ENCODE measurements around the gene PDF.
A peak's percentile ranks its signal among the peaks of the same experiment; 100 is the strongest.
"Not testable (repeated sequence)": the region's sequence is repeated elsewhere in the genome, so short reads cannot be mapped to it uniquely, and the experiment has no call there.

The PDF gene

GRCh38 chr16:69330286-69331109, at the start of gene PDF:
Gene PDF, minus strand, starts transcription at chr16:69330588. Its CDS starts 18 bp downstream, at chr16:69330570.
- peak; percentile 73 for DNase-seq (ENCODE audit: low read depth)

GRCh38 chr16:69378760-69379159, 48.4 kb upstream of the PDF start:
- no peak for DNase-seq (ENCODE audit: low read depth)

DNA sequence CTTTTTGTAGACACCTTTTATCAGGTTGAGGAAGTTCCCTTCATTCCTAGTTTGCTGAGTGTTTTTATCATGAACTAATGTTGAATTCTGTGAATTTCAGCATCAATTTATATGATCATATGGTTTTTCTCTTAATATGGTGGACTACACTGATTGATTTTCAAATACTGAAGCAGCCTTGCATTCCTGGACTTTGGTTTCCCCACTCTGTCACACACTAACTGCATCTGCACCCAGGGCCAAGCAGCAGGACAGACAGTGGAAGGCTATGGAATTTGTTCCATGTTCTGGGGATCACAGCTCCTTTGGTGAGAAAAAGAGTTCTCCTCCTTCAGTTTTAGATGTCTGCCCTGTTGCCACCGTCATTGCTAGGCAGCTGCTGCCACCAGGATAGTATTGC, 47.6 kb upstream of the PDF start:
- no peak for DNase-seq (ENCODE audit: low read depth)

- DNase-seq (ENCODE audit: low read depth) = no peak
Measured at GRCh38 chr16:69376393-69377059, 46.1 kb upstream of the PDF start.

DNA sequence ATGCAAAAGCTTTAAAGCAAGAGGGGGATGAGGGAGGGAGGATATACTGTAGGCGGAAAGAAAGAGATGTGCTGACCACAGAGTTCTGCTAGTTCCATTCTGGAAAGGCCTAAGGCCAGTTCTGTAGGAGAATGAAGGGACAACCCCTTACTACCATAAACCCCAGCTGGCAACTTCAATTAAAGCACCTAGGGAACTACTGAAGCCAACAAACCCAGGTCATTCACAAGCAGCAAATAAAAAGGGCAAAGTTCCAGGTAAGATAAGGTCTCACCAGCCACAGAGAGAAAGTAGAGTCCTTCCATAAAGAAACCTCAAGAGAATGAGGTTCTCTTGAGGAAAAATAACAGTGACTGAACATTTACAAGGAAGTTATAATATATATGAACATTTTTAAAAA, 42.6 kb upstream of the PDF start:
- no peak for DNase-seq (ENCODE audit: low read depth)

- no peak for DNase-seq (ENCODE audit: low read depth)
Measured at GRCh38 chr16:69371564-69371963, 41.2 kb upstream of the PDF start.

DNA sequence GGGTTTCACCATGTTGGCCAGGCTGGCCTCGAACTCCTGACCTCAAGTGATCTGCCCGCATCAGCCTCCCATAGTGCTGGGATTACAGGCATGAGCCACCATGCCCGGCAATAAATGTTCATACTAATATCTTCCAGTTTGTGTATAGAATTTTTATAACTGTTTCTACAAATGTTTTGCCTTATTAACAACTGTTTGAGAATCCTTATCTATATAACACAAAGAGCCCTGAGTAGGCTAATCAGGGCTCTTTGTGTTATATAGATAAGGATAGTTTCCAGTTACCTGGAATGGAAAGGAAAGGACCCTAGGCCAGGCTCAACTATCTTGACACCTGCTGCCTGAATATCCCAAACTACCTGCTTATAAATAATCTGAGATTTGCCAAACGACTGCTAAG, 38.5 kb upstream of the PDF start:
- no peak for DNase-seq (ENCODE audit: low read depth)

DNA sequence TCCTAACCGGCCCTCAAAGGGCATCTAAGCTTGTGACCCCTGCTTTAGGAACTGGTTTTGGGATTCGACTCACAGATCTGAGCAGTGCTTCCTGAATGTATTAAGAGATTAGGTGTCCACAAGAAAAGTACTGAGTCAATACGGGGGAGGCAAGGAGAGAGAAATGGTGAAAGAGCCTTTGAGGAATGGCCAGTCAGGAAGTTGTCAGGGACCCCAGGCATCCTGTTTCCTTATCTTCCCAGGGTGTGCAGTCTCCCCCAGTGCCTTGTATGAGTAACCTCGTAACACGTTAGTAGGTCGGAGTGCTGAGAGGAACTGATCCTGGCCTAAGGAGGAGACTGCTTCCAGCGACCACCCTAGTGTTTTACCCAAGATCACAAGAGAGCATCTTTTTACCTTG, 37.6 kb upstream of the PDF start:
- DNase-seq (ENCODE audit: low read depth) = no peak

GRCh38 chr16:69366431-69366830, 36.0 kb upstream of the PDF start:
- DNase-seq (ENCODE audit: low read depth) = no peak

GRCh38 chr16:69365901-69366300, 35.5 kb upstream of the PDF start:
- DNase-seq (ENCODE audit: low read depth) = no peak

DNA sequence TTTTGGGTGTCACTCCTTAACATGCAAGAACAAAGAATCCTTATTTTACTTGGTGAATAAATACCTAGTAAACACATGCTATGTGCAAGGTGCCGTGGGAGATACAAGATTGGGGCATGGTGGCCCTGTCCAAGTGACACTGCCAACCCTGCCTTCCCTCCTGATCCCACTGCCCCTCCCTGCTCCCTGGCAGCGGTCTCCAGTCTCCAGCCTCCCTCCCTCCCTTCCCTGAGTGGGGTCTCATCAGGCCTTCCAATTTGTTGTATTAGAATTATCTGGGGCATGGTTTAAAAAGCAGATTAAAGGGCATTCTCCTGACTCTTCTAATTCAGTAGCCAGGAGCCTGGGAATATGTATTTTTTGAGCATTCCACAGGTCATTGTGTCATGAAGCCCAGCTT, 33.7 kb upstream of the PDF start:
- DNase-seq (ENCODE audit: low read depth) = no peak

GRCh38 chr16:69363281-69363717, 32.9 kb upstream of the PDF start:
- no peak for DNase-seq (ENCODE audit: low read depth)

DNA sequence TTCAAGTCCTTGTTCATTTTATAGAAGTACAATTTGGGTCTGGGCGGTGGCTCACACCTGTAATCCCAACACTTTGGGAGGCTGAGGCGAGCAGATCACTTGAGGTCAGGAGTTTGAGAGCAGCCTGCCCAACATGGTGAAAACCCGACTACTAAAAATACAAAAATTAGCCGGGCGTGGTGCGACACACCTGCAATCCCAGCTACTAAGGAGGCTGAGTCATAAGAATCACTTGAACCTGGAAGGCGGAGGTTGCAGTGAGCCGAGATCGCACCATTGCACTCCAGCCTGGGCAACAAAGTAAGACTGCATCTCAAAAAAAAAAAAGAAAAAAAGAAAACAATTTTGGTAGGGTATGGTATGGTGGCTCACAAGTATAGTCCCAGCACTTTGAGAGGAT, 29.7 kb upstream of the PDF start:
- not testable (repeated sequence) for DNase-seq (ENCODE audit: low read depth)

DNA sequence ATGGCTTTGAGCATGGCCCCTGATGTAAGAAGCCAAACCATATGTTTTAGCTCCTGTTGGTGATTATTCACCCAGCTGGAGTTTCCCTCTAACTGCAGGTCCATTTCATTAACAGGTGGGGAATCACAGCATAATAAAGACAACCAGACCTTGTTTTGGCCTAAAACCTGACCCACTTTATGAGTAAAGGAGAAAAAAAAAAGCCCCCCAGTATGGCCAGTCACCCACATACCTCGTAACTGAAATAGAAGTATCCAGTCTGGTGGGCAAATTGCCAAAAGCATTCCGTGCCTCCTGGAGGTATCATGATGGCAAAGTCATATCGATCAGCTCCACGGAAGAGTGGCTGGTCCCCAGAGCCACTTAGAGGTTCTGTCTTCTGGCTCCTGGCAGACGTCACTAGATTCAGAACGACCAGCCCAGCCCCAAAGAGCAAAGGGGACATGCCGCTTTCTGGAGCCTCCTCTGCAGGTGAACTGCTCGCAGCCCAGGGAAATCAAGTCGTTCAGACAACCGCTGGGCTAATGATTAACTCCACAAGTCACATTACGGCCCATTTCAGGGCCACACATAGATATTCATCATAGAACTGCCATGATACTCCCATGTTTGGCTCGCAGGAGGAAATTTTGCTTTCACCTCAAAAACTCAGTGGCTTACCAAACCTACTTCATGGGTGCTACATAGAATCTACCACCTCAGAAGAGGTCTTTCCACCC, 21.1 kb upstream of the PDF start, which contains the start of gene TMED6:
Gene TMED6, minus strand, starts transcription at position 478 of the 719 bp plus-strand sequence. Its CDS starts 33 bp downstream, at position 445.
- DNase-seq (ENCODE audit: low read depth) = no peak

DNA sequence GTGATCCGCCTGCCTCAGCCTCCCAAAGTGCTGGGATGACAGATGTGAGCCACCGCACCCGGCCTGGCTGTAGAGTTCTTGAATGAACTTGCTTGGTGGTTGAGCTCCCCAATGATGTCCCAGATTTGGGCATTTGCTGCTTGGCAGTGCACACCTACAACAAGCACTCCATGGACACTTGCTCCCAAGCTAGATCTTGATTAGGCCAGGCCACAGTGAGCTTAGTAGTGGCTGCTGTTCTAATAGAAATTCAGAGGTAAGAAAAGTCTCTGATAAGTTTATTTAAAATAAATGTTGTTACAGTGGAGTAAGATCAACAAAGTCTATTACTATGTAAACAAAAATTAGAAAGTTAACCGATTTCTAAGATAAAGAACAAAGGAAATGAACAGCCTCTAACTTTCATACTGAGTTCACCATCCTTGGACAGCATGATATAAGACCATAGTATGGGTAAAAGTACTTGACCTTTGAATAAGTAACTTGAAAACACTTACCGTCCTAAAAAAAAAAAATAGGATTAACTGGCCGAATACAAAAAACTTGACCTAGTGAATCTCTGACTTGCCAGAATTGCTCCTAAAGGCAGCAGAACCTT, 20.2 kb upstream of the PDF start:
- no peak for DNase-seq (ENCODE audit: low read depth)

GRCh38 chr16:69349536-69349935, 19.1 kb upstream of the PDF start:
- DNase-seq (ENCODE audit: low read depth) = no peak

DNA sequence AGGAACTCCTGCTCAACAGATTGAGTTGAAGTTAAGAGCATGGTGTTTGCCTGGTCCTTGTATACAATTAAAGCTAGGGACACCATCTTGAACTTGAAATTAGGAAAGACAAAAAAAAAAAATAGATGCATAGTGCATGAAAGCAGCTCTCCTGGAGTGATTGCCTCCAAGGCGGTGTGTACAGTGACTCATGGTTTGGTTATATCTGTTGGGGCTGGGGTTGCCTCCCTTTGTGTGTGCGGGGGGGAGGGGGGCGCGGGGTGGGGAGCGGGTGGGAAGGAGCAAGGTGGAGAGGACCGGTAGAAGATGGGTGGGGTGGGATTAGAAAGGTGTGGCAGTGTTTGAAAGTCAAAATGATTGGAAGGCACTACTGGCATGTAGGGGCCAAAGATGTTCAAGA, 17.8 kb upstream of the PDF start:
- DNase-seq (ENCODE audit: low read depth) = no peak

GRCh38 chr16:69346683-69347082, 16.3 kb upstream of the PDF start:
- DNase-seq (ENCODE audit: low read depth) = no peak

- no peak for DNase-seq (ENCODE audit: low read depth)
Measured at GRCh38 chr16:69345923-69346322, 15.5 kb upstream of the PDF start.

- no peak for DNase-seq (ENCODE audit: low read depth)
Measured at GRCh38 chr16:69344171-69344570, 13.8 kb upstream of the PDF start.

GRCh38 chr16:69340095-69340644, 9.8 kb upstream of the PDF start:
- no peak for DNase-seq (ENCODE audit: low read depth)
